ENCODE data around the gene CALHM3.

The CALHM3 gene

DNA sequence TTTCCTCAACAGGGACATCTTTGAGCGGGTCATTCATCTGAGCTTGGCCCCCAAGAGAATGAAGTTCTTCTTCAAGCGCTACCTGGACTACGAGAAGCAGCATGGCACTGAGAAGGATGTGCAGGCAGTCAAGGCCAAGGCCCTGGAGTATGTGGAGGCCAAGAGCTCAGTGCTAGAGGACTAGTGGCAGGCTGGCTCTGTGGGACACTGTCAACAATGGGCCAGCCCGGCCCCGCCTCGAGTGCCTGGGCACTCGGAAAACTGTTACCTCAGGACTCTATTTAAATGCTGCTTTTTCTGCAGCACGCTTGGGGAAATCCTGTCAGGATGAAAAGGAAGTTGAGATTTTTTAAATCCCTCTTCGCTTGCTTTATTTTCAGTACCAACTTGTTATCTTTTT, 33.7 kb downstream of the CALHM3 start:
- no peak for DNase-seq (ENCODE audit: low read depth)
- no peak overlapping the region for H3K4me3 ChIP-seq (ENCODE audit: control insufficient read depth, low read depth, low read length)
- TF ChIP-seq, protein P1, sequence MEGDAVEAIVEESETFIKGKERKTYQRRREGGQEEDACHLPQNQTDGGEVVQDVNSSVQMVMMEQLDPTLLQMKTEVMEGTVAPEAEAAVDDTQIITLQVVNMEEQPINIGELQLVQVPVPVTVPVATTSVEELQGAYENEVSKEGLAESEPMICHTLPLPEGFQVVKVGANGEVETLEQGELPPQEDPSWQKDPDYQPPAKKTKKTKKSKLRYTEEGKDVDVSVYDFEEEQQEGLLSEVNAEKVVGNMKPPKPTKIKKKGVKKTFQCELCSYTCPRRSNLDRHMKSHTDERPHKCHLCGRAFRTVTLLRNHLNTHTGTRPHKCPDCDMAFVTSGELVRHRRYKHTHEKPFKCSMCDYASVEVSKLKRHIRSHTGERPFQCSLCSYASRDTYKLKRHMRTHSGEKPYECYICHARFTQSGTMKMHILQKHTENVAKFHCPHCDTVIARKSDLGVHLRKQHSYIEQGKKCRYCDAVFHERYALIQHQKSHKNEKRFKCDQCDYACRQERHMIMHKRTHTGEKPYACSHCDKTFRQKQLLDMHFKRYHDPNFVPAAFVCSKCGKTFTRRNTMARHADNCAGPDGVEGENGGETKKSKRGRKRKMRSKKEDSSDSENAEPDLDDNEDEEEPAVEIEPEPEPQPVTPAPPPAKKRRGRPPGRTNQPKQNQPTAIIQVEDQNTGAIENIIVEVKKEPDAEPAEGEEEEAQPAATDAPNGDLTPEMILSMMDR (IDR thresholded peaks at IDR 0.05; ENCODE audit: control insufficient read depth, insufficient read depth, low read depth, low read length, missing control alignments): no peak

GRCh38 chr10:103444478-103444877, 34.6 kb downstream of the CALHM3 start:
- H3K4me3 ChIP-seq (ENCODE audit: control insufficient read depth, low read depth, low read length): no peak overlapping the region
- TF ChIP-seq, protein P1 (IDR thresholded peaks at IDR 0.05; ENCODE audit: control insufficient read depth, insufficient read depth, low read depth, low read length, missing control alignments): no peak
- DNase-seq (ENCODE audit: low read depth): no peak

DNA sequence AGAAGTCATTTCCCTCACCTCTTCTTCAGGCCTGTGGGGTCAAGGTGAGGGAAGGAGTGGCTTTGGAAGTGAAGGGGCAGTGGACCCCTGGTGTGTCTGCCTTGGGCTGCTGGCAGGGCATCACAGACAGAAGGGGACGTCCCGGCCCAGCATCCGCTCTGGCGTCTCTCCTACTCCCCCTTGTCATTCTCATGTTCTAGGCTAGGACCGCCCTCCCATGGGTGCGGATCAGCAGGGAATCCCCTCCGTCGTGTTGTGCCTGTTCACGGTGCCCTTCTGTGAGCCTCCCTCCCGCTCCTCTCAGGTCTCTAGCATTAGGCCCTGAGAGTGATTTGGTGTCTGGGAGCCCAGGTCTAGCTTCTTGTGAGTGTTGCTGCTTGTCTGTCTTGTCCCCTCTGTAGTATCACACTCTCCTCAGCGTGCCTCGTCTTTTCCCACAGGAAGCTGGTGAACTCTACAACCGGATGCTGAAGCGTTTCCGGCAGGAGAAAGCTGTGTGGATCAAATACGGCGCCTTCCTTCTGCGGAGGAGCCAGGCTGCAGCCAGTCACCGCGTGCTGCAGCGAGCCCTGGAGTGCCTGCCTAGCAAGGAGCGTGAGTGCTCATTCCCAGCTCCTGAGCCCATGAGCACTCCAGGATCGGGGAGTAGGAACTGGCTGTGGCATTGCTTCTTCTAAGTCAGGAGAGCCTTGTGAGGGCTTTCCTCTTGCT, 35.4 kb downstream of the CALHM3 start:
- TF ChIP-seq, protein P1 (IDR thresholded peaks at IDR 0.05; ENCODE audit: control insufficient read depth, insufficient read depth, low read depth, low read length, missing control alignments): no peak
- no peak for DNase-seq (ENCODE audit: low read depth)
- no peak overlapping the region for H3K4me3 ChIP-seq (ENCODE audit: control insufficient read depth, low read depth, low read length)

DNA sequence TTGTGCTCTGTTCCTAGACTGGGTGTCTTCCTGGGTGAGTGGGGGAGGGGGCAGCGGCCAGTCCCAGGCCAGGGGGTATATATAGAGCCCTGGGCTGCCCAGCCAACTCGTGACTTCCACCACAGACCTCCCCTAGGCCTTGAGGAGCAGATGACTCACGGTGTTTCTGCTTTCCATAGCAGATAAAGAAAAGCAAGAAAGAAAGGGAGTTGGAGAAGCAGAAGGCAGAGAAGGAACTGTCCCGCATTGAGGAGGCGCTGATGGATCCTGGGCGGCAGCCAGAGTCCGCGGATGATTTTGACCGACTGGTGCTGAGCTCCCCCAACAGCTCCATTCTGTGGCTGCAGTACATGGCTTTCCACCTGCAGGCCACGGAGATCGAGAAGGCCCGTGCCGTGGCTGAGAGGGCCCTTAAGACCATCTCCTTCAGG, 37.0 kb downstream of the CALHM3 start:
- peak; percentile 33 for DNase-seq (ENCODE audit: low read depth)
- no peak overlapping the region for H3K4me3 ChIP-seq (ENCODE audit: control insufficient read depth, low read depth, low read length)
- TF ChIP-seq, protein P1 (IDR thresholded peaks at IDR 0.05; ENCODE audit: control insufficient read depth, insufficient read depth, low read depth, low read length, missing control alignments): no peak

DNA sequence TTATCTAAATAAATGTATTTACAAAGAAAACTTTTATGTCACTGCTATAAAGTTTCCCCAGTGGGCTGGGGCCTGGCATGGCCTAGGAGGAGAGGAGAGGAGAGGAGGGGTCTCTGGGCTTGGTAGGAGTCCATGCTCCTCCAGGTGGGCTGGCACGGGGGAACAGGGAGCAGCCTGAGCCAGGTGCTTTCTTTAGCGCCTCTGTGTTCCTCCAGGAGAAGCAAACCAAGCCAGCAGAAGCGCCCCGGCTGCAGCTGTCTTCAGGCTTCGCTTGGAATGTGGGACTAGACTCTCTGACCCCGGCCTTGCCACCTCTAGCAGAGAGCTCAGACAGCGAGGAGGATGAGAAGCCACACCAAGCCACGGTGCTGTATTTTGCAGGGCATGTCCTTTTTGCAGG, 37.4 kb downstream of the CALHM3 start:
- TF ChIP-seq, protein P1 (IDR thresholded peaks at IDR 0.05; ENCODE audit: control insufficient read depth, insufficient read depth, low read depth, low read length, missing control alignments): no peak
- H3K4me3 ChIP-seq (ENCODE audit: control insufficient read depth, low read depth, low read length): no peak overlapping the region
- DNase-seq (ENCODE audit: low read depth): no peak

- no peak overlapping the region for H3K4me3 ChIP-seq (ENCODE audit: control insufficient read depth, low read depth, low read length)
- no peak for DNase-seq (ENCODE audit: low read depth)
- TF ChIP-seq, protein P1 (IDR thresholded peaks at IDR 0.05; ENCODE audit: control insufficient read depth, insufficient read depth, low read depth, low read length, missing control alignments): no peak
These were observed 37.8 kb downstream of the CALHM3 start for GRCh38 chr10:103441206-103441605.

Measured in AG09309 (cell line).